Transverse colon (tissue), 4 donors: Measurements from ENCODE around the gene FLVCR1. TPM values are rescaled to one million over a fixed set of nuclear protein-coding genes. Genes with fewer than 3 reads are reported as not detected.

Experiments
- DNase-seq: peaks from one replicate; pipeline ENCODE4 v3.0.0-alpha.2; 2019
- H3K27ac ChIP-seq, 4 donors: fragments of 200-600 bp; sonication (generic); 2 replicates each; pipeline ENCODE4 v1.5.1; 2016 to 2018; ENCODE audit warnings: inconsistent platforms in 4 of 4
- H3K27me3 ChIP-seq: fragments of 200-600 bp; sonication (generic); 2 replicates; pipeline ENCODE4 v1.5.1; 2017; ENCODE audit warnings: inconsistent platforms
- H3K36me3 ChIP-seq, 4 donors: fragments of 200-600 bp; sonication (generic); 2 replicates each; pipeline ENCODE4 v1.5.1; 2017 to 2019; ENCODE audit warnings: inconsistent platforms in 4 of 4
- H3K4me1 ChIP-seq, 4 donors: fragments of 200-600 bp; sonication (generic); 2 replicates each; pipeline ENCODE4 v1.5.1; 2017 to 2020; ENCODE audit warnings: inconsistent platforms in 4 of 4
- H3K4me3 ChIP-seq, 4 donors: fragments of 200-600 bp; sonication (generic); 1 replicate in 1 of 4; 2 replicates in 3 of 4; pipeline versions ENCODE4 v1.5.1 to v1.6.1; 2017 to 2019; ENCODE audit warnings: inconsistent platforms in 4 of 4
- H3K9me3 ChIP-seq, 2 donors: fragments of 200-600 bp; sonication (generic); 2 replicates each; pipeline ENCODE4 v1.5.1; 2017 to 2019; ENCODE audit warnings: inconsistent platforms in 2 of 2
- CTCF ChIP-seq, 5 experiments: fragments of 200-600 bp in 3 of 5; fragments of 450-650 bp in 2 of 5; sonication (generic) in 3 of 5; IDR thresholded peaks; 1 replicate in 2 of 5; 2 replicates in 3 of 5; pipeline ENCODE4 v1.5.1; 2016 to 2017; ENCODE audit warnings: antibody characterized with exemption in 5 of 5, inconsistent platforms in 3 of 5, mild to moderate bottlenecking in 2 of 5, moderate library complexity in 1 of 5
- EP300 ChIP-seq: sonication (generic); formaldehyde crosslinking; IDR thresholded peaks from one replicate; pipeline ENCODE4 v1.6.1; 2017; ENCODE audit warnings: antibody characterized with exemption, low read depth
- POLR2A ChIP-seq: fragments of 450-650 bp; IDR thresholded peaks from one replicate; pipeline ENCODE4 v1.6.1; 2016; ENCODE audit warnings: antibody characterized with exemption, mild to moderate bottlenecking, moderate library complexity
- POLR2AphosphoS5 ChIP-seq, 3 donors: sonication (generic); formaldehyde crosslinking; IDR thresholded peaks; one replicate each; pipeline ENCODE4 v1.6.1; 2016; ENCODE audit warnings: antibody characterized with exemption in 3 of 3
- WGBS, 2 donors: methylation state at CpG; one replicate each; pipeline ENCODE4 v1.1.5; 2018; ENCODE audit warnings: low coverage in 1 of 2; 5-methylcytosine and 5-hydroxymethylcytosine counted together
- in situ Hi-C, 4 donors: fragments of 200-750 bp; cut with MboI; loops; one replicate each; pipeline versions ENCODE4 v1.15.0 to v1.15.1; 2017; ENCODE audit warnings: low sequenced_read_pairs in 3 of 4, low pct_ligation_motif_present in 1 of 4, low pct_unique_long_range_greater_than_20kb in 1 of 4
- intact Hi-C: fragments of 100-400 bp; cut with DNase I; formaldehyde crosslinking; loops from one replicate; pipeline ENCODE4 v1.15.1; 2023; ENCODE audit warnings: low total_unique reads
- total RNA-seq, 4 donors: library from RNA; depleted of rRNA; stranded (reverse); fragments of >200 nt; gene quantifications; one replicate each; pipeline ENCODE4 v1.1.0, GENCODE V29; 2016

The FLVCR1 gene
- total RNA-seq, 4 donors from 2014 or later: 13.2 to 21.3 (median 17.3) TPM

GRCh38 chr1:212941452-212941851 is 83.4 kb downstream of the FLVCR1 start:
- 86 to 93% methylated on average over 1 of the region's 1 CpG for WGBS, 2 donors
- Histone ChIP-seq H3K9me3 (no peaks in the 10 kb centered on the region), H3K27me3 (no peaks in the 10 kb centered on the region), H3K36me3 (no peaks in the 10 kb centered on the region), H3K4me3 (no peak overlapping the region), H3K27ac (no peak overlapping the region), H3K4me1 (no peaks in the 10 kb centered on the region)
- in situ Hi-C loops: no loop called here
- DNase-seq: no peak
- TF ChIP-seq POLR2A (no peak), CTCF (IDR thresholded peaks at IDR 0.05) (no peak), POLR2AphosphoS5 (IDR thresholded peaks at IDR 0.05) (no peak), EP300 (no peak)
- intact Hi-C loops: no loop called here

GRCh38 chr1:212942679-212943392 is 84.8 kb downstream of the FLVCR1 start:
- Histone ChIP-seq H3K4me1 (no peaks in the 10 kb centered on the region), H3K27me3 (no peaks in the 10 kb centered on the region), H3K9me3 (no peaks in the 10 kb centered on the region), H3K4me3 (no peak overlapping the region), H3K36me3 (no peaks in the 10 kb centered on the region), H3K27ac (no peak overlapping the region)
- no peak for DNase-seq
- intact Hi-C loops (no loop called here), in situ Hi-C loops (no loop called here)
- no peak for TF ChIP-seq EP300
- TF ChIP-seq POLR2AphosphoS5 (IDR thresholded peaks at IDR 0.05): no peak
- TF ChIP-seq POLR2A: no peak
- TF ChIP-seq CTCF (IDR thresholded peaks at IDR 0.05): no peak
- 81 to 89% methylated on average over 4 to 6 of the region's 6 CpGs for whole genome bisulfite sequencing, 2 donors

- Histone ChIP-seq H3K27me3 (no peaks in the 10 kb centered on the region), H3K4me1 (no peaks in the 10 kb centered on the region), H3K36me3 (no peaks in the 10 kb centered on the region), H3K4me3 (no peak overlapping the region), H3K27ac (no peak overlapping the region), H3K9me3 (no peaks in the 10 kb centered on the region)
- 84% methylated on average over 4 of the region's 4 CpGs; no CpG with 5 or more reads in 1 of the 2 donors for WGBS, 2 donors
- TF ChIP-seq POLR2AphosphoS5 (IDR thresholded peaks at IDR 0.05): no peak
- no peak for DNase-seq
- intact Hi-C loops (no loop called here), in situ Hi-C loops (no loop called here)
Measured at GRCh38 chr1:212943393-212943710, 85.3 kb downstream of the FLVCR1 start.

- Histone ChIP-seq H3K9me3 (no peaks in the 10 kb centered on the region), H3K27me3 (peaks cover 9% of the 10 kb centered on the region), H3K4me3 (no peak overlapping the region), H3K36me3 (no peaks in the 10 kb centered on the region), H3K27ac (no peak overlapping the region), H3K4me1 (no peaks in the 10 kb centered on the region)
- intact Hi-C loops (no loop called here), in situ Hi-C loops (no loop called here)
- DNase-seq: no peak
- no peak for TF ChIP-seq POLR2A
- TF ChIP-seq CTCF (IDR thresholded peaks at IDR 0.05): no peak
- TF ChIP-seq EP300: no peak
- TF ChIP-seq POLR2AphosphoS5 (IDR thresholded peaks at IDR 0.05): no peak
- WGBS, 2 donors: 76 to 83% methylated on average over 2 to 6 of the region's 6 CpGs
Measured at GRCh38 chr1:212944229-212944901, 86.3 kb downstream of the FLVCR1 start.
